Measurements from ENCODE around the gene LYRM4.

LYRM4 gene

DNA sequence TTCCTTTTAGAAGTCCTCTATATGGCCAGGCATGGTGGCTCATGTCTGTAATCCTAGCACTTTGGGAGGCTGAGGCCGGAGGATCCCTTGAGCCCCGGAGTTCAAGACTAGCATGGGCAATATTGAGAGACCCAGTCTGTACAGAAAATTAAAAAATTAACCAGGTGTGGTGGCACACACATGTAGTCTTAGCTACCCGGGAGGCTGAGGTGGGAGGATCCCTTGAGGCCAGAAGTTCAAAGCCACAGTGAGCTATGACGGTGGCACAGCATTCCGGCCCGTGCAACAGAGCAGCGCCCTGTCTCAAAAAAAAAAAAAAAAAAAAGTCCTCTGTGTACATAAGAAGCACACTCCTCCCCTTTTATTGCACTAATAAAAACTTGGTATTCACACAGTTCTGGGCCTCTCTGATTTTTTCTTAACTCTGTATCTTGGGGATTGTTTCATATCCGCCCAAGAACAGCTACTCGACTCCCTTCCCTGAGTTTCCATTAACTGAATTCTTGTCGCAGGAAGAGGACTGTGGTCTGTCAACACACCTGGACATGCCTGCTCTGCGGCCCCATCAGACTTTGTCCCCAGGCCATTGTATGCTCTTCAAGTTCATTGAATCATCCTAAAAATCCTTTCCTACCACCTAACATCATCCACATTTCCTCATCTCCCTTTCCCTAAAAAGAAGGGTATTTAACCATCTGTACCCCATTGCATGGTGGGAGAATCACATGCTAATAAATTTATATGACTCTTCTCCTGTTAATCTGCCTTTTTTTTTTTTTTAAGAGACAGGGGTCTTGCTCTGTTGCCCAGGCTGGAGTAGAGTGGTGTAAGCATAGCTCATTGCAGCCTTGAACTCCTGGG lies 201.5 kb downstream of the LYRM4 start:
- H3K9ac ChIP-seq = no peak overlapping the region
- H3K36me3 ChIP-seq (ENCODE audit: control insufficient read depth, insufficient read depth, low read length) = no peaks in the 10 kb centered on the region
- H3K4me1 ChIP-seq = no peaks in the 10 kb centered on the region
- no peaks in the 10 kb centered on the region for H3K9me3 ChIP-seq (ENCODE audit: control insufficient read depth, low read length)
- H2AFZ ChIP-seq = no peak overlapping the region
- no peak overlapping the region for H3K27ac ChIP-seq
- H3K79me2 ChIP-seq = no peaks in the 10 kb centered on the region
- H3K4me2 ChIP-seq (ENCODE audit: low read length) = no peak overlapping the region
- no peaks in the 10 kb centered on the region for H3K27me3 ChIP-seq (ENCODE audit: control insufficient read depth, insufficient read depth, low read length)
- H3K4me3 ChIP-seq (ENCODE audit: low read depth, low read length) = no peak overlapping the region
- TF ChIP-seq, protein P1, sequence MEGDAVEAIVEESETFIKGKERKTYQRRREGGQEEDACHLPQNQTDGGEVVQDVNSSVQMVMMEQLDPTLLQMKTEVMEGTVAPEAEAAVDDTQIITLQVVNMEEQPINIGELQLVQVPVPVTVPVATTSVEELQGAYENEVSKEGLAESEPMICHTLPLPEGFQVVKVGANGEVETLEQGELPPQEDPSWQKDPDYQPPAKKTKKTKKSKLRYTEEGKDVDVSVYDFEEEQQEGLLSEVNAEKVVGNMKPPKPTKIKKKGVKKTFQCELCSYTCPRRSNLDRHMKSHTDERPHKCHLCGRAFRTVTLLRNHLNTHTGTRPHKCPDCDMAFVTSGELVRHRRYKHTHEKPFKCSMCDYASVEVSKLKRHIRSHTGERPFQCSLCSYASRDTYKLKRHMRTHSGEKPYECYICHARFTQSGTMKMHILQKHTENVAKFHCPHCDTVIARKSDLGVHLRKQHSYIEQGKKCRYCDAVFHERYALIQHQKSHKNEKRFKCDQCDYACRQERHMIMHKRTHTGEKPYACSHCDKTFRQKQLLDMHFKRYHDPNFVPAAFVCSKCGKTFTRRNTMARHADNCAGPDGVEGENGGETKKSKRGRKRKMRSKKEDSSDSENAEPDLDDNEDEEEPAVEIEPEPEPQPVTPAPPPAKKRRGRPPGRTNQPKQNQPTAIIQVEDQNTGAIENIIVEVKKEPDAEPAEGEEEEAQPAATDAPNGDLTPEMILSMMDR (IDR thresholded peaks at IDR 0.05) = no peak
